PC-9 (cell line): ENCODE results near the gene CACHD1. TPM values are rescaled to one million over a fixed set of nuclear protein-coding genes. Genes with fewer than 3 reads are reported as not detected.

Source experiments
- BruUV-seq: library from RNA; stranded (reverse); fragments of 400-500 nt; replicated peaks from 2 replicates; lab custom pipeline; 2021; lab: Mats Ljungman, UMichigan
- CTCF ChIA-PET: fragments of 300-600 bp; sonication (Branson Sonifier 250); formaldehyde crosslinking; loops from one replicate; lab custom pipeline; 2022; ENCODE audit warnings: antibody characterized with exemption; lab: Charles Lee
- POLR2A ChIA-PET: fragments of 300-600 bp; sonication (Branson Sonifier 250); formaldehyde crosslinking; loops from one replicate; lab custom pipeline; 2022; ENCODE audit warnings: antibody characterized with exemption; ENCODE audit not compliant: unreplicated experiment; lab: Charles Lee
- DNase-seq, 2 experiments: peaks; one replicate each; pipeline versions ENCODE4 v3.0.0 to v3.0.0-alpha.2; 2015 to 2022; ENCODE audit warnings: mixed read lengths in 1 of 2
- H2AFZ ChIP-seq: fragments of 200-600 bp; sonication (generic); 2 replicates; pipeline ENCODE4 v1.8.1; 2017; ENCODE audit warnings: antibody characterized with exemption
- H3F3A ChIP-seq: fragments of 200-600 bp; sonication (generic); 2 replicates; pipeline ENCODE4 v1.8.1; 2017; ENCODE audit warnings: antibody characterized with exemption, mild to moderate bottlenecking, low read depth; ENCODE audit not compliant: insufficient read depth
- H3K27ac ChIP-seq: fragments of 200-600 bp; sonication (generic); 2 replicates; pipeline ENCODE4 v1.6.1; 2016; ENCODE audit warnings: mixed run types
- H3K27me3 ChIP-seq: fragments of 200-600 bp; sonication (generic); 2 replicates; pipeline ENCODE4 v1.6.1; 2016; ENCODE audit warnings: low read depth, mixed run types; ENCODE audit not compliant: insufficient read depth
- H3K36me3 ChIP-seq: fragments of 200-600 bp; sonication (generic); 2 replicates; pipeline ENCODE4 v1.6.1; 2016; ENCODE audit warnings: low read depth, mixed run types
- H3K4me1 ChIP-seq: fragments of 200-600 bp; sonication (generic); replicated peaks from 2 replicates; pipeline ENCODE4 v1.6.1; 2016; ENCODE audit warnings: mixed run types; ENCODE audit not compliant: insufficient read depth
- H3K4me2 ChIP-seq: fragments of 200-600 bp; sonication (generic); 2 replicates; pipeline ENCODE4 v1.6.1; 2017; ENCODE audit warnings: mixed run types
- H3K4me3 ChIP-seq: fragments of 200-600 bp; sonication (generic); 2 replicates; pipeline ENCODE4 v1.6.1; 2016; ENCODE audit warnings: mixed run types
- H3K79me2 ChIP-seq: fragments of 200-600 bp; sonication (generic); 2 replicates; pipeline ENCODE4 v1.6.1; 2017; ENCODE audit warnings: low read depth, mixed run types
- H3K9me2 ChIP-seq: fragments of 200-600 bp; sonication (generic); 2 replicates; pipeline ENCODE4 v1.8.1; 2017; ENCODE audit warnings: mild to moderate bottlenecking; ENCODE audit not compliant: insufficient read depth
- H3K9me3 ChIP-seq: fragments of 200-600 bp; sonication (generic); 2 replicates; pipeline ENCODE4 v1.8.1; 2016; ENCODE audit warnings: low read depth; ENCODE audit not compliant: insufficient read depth
- H4K20me1 ChIP-seq: fragments of 200-600 bp; sonication (generic); 2 replicates; pipeline ENCODE4 v1.8.1; 2017; ENCODE audit not compliant: insufficient read depth
- CTCF ChIP-seq: fragments of 200-600 bp; sonication (generic); conservative IDR thresholded peaks from 2 replicates; pipeline ENCODE4 v1.6.1; 2017; ENCODE audit warnings: mixed run types, antibody characterized with exemption, mild to moderate bottlenecking, moderate library complexity
- EZH2 ChIP-seq: fragments of 200-600 bp; sonication (generic); IDR thresholded peaks from 2 replicates; pipeline ENCODE4 v1.8.0; 2017; ENCODE audit warnings: antibody characterized with exemption, low read depth
- intact Hi-C: fragments of 100-400 bp; cut with micrococcal nuclease; formaldehyde crosslinking; loops from one replicate; pipeline ENCODE4 v1.10.0; 2022; ENCODE audit not compliant: unreplicated experiment
- total RNA-seq: library from RNA; stranded (reverse); gene quantifications from 2 replicates; pipeline ENCODE4 v1.2.3, GENCODE V29; 2021

The CACHD1 gene
- total RNA-seq, 1 experiment from 2014 or later, result 3.1 TPM

DNA sequence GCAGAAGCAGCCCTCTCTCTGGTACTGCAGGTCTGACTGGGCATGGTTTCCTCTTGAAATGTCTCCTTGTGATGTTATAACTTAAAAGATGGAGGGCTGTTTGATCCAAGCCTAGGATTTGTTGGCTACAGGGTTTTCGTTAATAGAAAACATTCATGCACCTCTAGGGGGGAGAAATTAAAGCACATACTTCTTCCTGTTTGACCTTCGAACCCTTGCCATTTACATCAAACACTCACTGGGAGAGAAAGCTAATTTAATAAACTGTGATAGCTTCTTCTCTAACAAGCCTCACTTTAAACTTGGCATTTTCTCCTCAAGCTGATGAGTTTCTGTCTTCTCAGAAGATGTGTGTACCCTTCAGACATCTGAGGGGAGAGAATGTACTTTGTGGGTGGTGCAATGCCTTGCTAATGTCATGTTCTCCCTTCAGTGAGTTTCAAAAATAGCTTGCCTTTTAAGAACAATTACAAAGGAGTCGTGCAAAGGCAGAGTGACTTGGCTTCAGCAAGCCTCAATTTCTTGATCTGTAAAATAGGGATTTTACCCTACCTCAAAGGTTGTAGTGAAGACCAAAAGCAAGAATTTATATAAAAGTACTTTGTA is 20.4 kb downstream of the CACHD1 start:
- Histone ChIP-seq H3K79me2 (no peaks in the 10 kb centered on the region), H3K4me1 (no peaks in the 10 kb centered on the region), H3K4me3 (no peak overlapping the region), H3K4me2 (no peak overlapping the region), H3K9me2 (no peaks in the 10 kb centered on the region), H3F3A (no peaks in the 10 kb centered on the region), H3K36me3 (no peaks in the 10 kb centered on the region), H3K9me3 (no peaks in the 10 kb centered on the region), H4K20me1 (no peaks in the 10 kb centered on the region), H3K27me3 (no peaks in the 10 kb centered on the region), H2AFZ (no peak overlapping the region), H3K27ac (no peak overlapping the region)
- CTCF ChIA-PET, result interaction anchor here (0.6 kb wide), 1 partner anchor 235 kb away, joined by 5 read pairs; no protein-coding TSS in a partner anchor
- intact Hi-C loops, result no loop called here
- POLR2A ChIA-PET, result no interaction called here
- no peak for TF ChIP-seq EZH2
- no peak for TF ChIP-seq CTCF
- no TSS peak for BruUV-seq
- DNase-seq, result no peak

- Histone ChIP-seq H3K27ac (no peak overlapping the region), H3K4me1 (no peaks in the 10 kb centered on the region), H3K27me3 (no peaks in the 10 kb centered on the region), H3K4me2 (no peak overlapping the region), H3K9me2 (no peaks in the 10 kb centered on the region), H4K20me1 (no peaks in the 10 kb centered on the region), H3K9me3 (no peaks in the 10 kb centered on the region), H3K4me3 (no peak overlapping the region), H3K79me2 (no peaks in the 10 kb centered on the region), H3F3A (no peaks in the 10 kb centered on the region), H3K36me3 (no peaks in the 10 kb centered on the region), H2AFZ (no peak overlapping the region)
- ChIA-PET POLR2A (no interaction called here), CTCF (interaction anchor here (0.6 kb wide), 2 partner anchors 129 to 331 kb away, joined by 4 to 7 read pairs; no protein-coding TSS in a partner anchor)
- intact Hi-C loops, result no loop called here
- DNase-seq, result no peak
- no peak for TF ChIP-seq CTCF
- TF ChIP-seq EZH2, result no peak
- no TSS peak for BruUV-seq
These were observed 22.5 kb downstream of the CACHD1 start for GRCh38 chr1:64492424-64492823.

- intact Hi-C loops, result no loop called here
- Histone ChIP-seq H3K9me2 (no peaks in the 10 kb centered on the region), H3F3A (no peaks in the 10 kb centered on the region), H3K4me2 (no peak overlapping the region), H2AFZ (no peak overlapping the region), H3K36me3 (no peaks in the 10 kb centered on the region), H3K27ac (no peak overlapping the region), H3K27me3 (no peaks in the 10 kb centered on the region), H3K4me1 (no peaks in the 10 kb centered on the region), H4K20me1 (no peaks in the 10 kb centered on the region), H3K9me3 (no peaks in the 10 kb centered on the region), H3K4me3 (no peak overlapping the region), H3K79me2 (no peaks in the 10 kb centered on the region)
- BruUV-seq, result no TSS peak
- ChIA-PET POLR2A (no interaction called here), CTCF (no interaction called here)
- DNase-seq, result no peak
- no peak for TF ChIP-seq CTCF
- TF ChIP-seq EZH2, result no peak
These were observed 23.9 kb downstream of the CACHD1 start for GRCh38 chr1:64493831-64494230.
